Measurements from ENCODE around the gene PTPRD.

The PTPRD gene

GRCh38 chr9:8627976-8628679, 1984.7 kb downstream of the PTPRD start:
- H3K36me3 ChIP-seq (ENCODE audit: control insufficient read depth, insufficient read depth, low read length, severe bottlenecking), result no peaks in the 10 kb centered on the region
- H3K9ac ChIP-seq (ENCODE audit: low read length), result no peak overlapping the region
- no peaks in the 10 kb centered on the region for H3K9me3 ChIP-seq (ENCODE audit: control insufficient read depth, low read length)
- DNase-seq (ENCODE audit: low read depth), result no peak
- H3K4me3 ChIP-seq (ENCODE audit: low read length), result no peak overlapping the region
- H3K4me1 ChIP-seq (ENCODE audit: control insufficient read depth, insufficient read depth, low read length), result peaks cover 14% of the 10 kb centered on the region
- H3K27me3 ChIP-seq (replicated peaks; ENCODE audit: control insufficient read depth, insufficient read depth, low read length), result no peaks in the 10 kb centered on the region

GRCh38 chr9:8622871-8623270, 1989.9 kb downstream of the PTPRD start:
- Histone ChIP-seq H3K27me3 (replicated peaks; ENCODE audit: control insufficient read depth, insufficient read depth, low read length) (no peaks in the 10 kb centered on the region), H3K9me3 (ENCODE audit: control insufficient read depth, low read length) (no peaks in the 10 kb centered on the region), H3K36me3 (ENCODE audit: control insufficient read depth, insufficient read depth, low read length, severe bottlenecking) (no peaks in the 10 kb centered on the region), H3K9ac (ENCODE audit: low read length) (no peak overlapping the region), H3K4me3 (ENCODE audit: low read length) (no peak overlapping the region), H3K4me1 (ENCODE audit: control insufficient read depth, insufficient read depth, low read length) (peaks cover 1% of the 10 kb centered on the region)
- DNase-seq (ENCODE audit: low read depth), result no peak

- Histone ChIP-seq H3K4me3 (ENCODE audit: low read length) (no peak overlapping the region), H3K9ac (ENCODE audit: low read length) (no peak overlapping the region), H3K4me1 (ENCODE audit: control insufficient read depth, insufficient read depth, low read length) (no peaks in the 10 kb centered on the region), H3K27me3 (replicated peaks; ENCODE audit: control insufficient read depth, insufficient read depth, low read length) (no peaks in the 10 kb centered on the region), H3K36me3 (ENCODE audit: control insufficient read depth, insufficient read depth, low read length, severe bottlenecking) (no peaks in the 10 kb centered on the region), H3K9me3 (ENCODE audit: control insufficient read depth, low read length) (no peaks in the 10 kb centered on the region)
- no peak for DNase-seq (ENCODE audit: low read depth)
Measured at GRCh38 chr9:8622222-8622802, 1990.5 kb downstream of the PTPRD start.

GRCh38 chr9:8621416-8621815, 1991.4 kb downstream of the PTPRD start:
- Histone ChIP-seq H3K9me3 (ENCODE audit: control insufficient read depth, low read length) (no peaks in the 10 kb centered on the region), H3K36me3 (ENCODE audit: control insufficient read depth, insufficient read depth, low read length, severe bottlenecking) (no peaks in the 10 kb centered on the region), H3K4me1 (ENCODE audit: control insufficient read depth, insufficient read depth, low read length) (peaks cover 3% of the 10 kb centered on the region), H3K4me3 (ENCODE audit: low read length) (no peak overlapping the region), H3K27me3 (replicated peaks; ENCODE audit: control insufficient read depth, insufficient read depth, low read length) (no peaks in the 10 kb centered on the region), H3K9ac (ENCODE audit: low read length) (no peak overlapping the region)
- DNase-seq (ENCODE audit: low read depth), result no peak

GRCh38 chr9:8616414-8616813, 1996.4 kb downstream of the PTPRD start:
- Histone ChIP-seq H3K27me3 (replicated peaks; ENCODE audit: control insufficient read depth, insufficient read depth, low read length) (no peaks in the 10 kb centered on the region), H3K9me3 (ENCODE audit: control insufficient read depth, low read length) (no peaks in the 10 kb centered on the region), H3K36me3 (ENCODE audit: control insufficient read depth, insufficient read depth, low read length, severe bottlenecking) (no peaks in the 10 kb centered on the region), H3K9ac (ENCODE audit: low read length) (no peak overlapping the region), H3K4me3 (ENCODE audit: low read length) (no peak overlapping the region), H3K4me1 (ENCODE audit: control insufficient read depth, insufficient read depth, low read length) (peaks cover 20% of the 10 kb centered on the region)
- no peak for DNase-seq (ENCODE audit: low read depth)

- no peak overlapping the region for H3K9ac ChIP-seq (ENCODE audit: low read length)
- H3K27me3 ChIP-seq (replicated peaks; ENCODE audit: control insufficient read depth, insufficient read depth, low read length), result no peaks in the 10 kb centered on the region
- no peak overlapping the region for H3K4me3 ChIP-seq (ENCODE audit: low read length)
- DNase-seq (ENCODE audit: low read depth), result no peak
- H3K4me1 ChIP-seq (ENCODE audit: control insufficient read depth, insufficient read depth, low read length), result peaks cover 20% of the 10 kb centered on the region
- no peaks in the 10 kb centered on the region for H3K36me3 ChIP-seq (ENCODE audit: control insufficient read depth, insufficient read depth, low read length, severe bottlenecking)
- H3K9me3 ChIP-seq (ENCODE audit: control insufficient read depth, low read length), result no peaks in the 10 kb centered on the region
Measured at GRCh38 chr9:8614926-8615440, 1997.8 kb downstream of the PTPRD start.

- Histone ChIP-seq H3K9ac (ENCODE audit: low read length) (no peak overlapping the region), H3K9me3 (ENCODE audit: control insufficient read depth, low read length) (no peaks in the 10 kb centered on the region), H3K36me3 (ENCODE audit: control insufficient read depth, insufficient read depth, low read length, severe bottlenecking) (no peaks in the 10 kb centered on the region), H3K4me1 (ENCODE audit: control insufficient read depth, insufficient read depth, low read length) (peaks cover 20% of the 10 kb centered on the region), H3K4me3 (ENCODE audit: low read length) (no peak overlapping the region), H3K27me3 (replicated peaks; ENCODE audit: control insufficient read depth, insufficient read depth, low read length) (no peaks in the 10 kb centered on the region)
- DNase-seq (ENCODE audit: low read depth), result no peak
Measured at GRCh38 chr9:8613346-8613825, 1999.4 kb downstream of the PTPRD start.

- Histone ChIP-seq H3K4me1 (ENCODE audit: control insufficient read depth, insufficient read depth, low read length) (peaks cover 17% of the 10 kb centered on the region), H3K9me3 (ENCODE audit: control insufficient read depth, low read length) (no peaks in the 10 kb centered on the region), H3K9ac (ENCODE audit: low read length) (no peak overlapping the region), H3K27me3 (replicated peaks; ENCODE audit: control insufficient read depth, insufficient read depth, low read length) (no peaks in the 10 kb centered on the region), H3K36me3 (ENCODE audit: control insufficient read depth, insufficient read depth, low read length, severe bottlenecking) (no peaks in the 10 kb centered on the region), H3K4me3 (ENCODE audit: low read length) (no peak overlapping the region)
- no peak for DNase-seq (ENCODE audit: low read depth)
Measured at GRCh38 chr9:8611153-8611552, 2001.6 kb downstream of the PTPRD start.

- Histone ChIP-seq H3K36me3 (ENCODE audit: control insufficient read depth, insufficient read depth, low read length, severe bottlenecking) (no peaks in the 10 kb centered on the region), H3K4me3 (ENCODE audit: low read length) (no peak overlapping the region), H3K9me3 (ENCODE audit: control insufficient read depth, low read length) (no peaks in the 10 kb centered on the region), H3K9ac (ENCODE audit: low read length) (no peak overlapping the region), H3K27me3 (replicated peaks; ENCODE audit: control insufficient read depth, insufficient read depth, low read length) (no peaks in the 10 kb centered on the region), H3K4me1 (ENCODE audit: control insufficient read depth, insufficient read depth, low read length) (peaks cover 17% of the 10 kb centered on the region)
- DNase-seq (ENCODE audit: low read depth), result no peak
Measured at GRCh38 chr9:8610256-8610655, 2002.5 kb downstream of the PTPRD start.

- no peak for DNase-seq (ENCODE audit: low read depth)
- Histone ChIP-seq H3K36me3 (ENCODE audit: control insufficient read depth, insufficient read depth, low read length, severe bottlenecking) (no peaks in the 10 kb centered on the region), H3K9me3 (ENCODE audit: control insufficient read depth, low read length) (no peaks in the 10 kb centered on the region), H3K27me3 (replicated peaks; ENCODE audit: control insufficient read depth, insufficient read depth, low read length) (no peaks in the 10 kb centered on the region), H3K4me1 (ENCODE audit: control insufficient read depth, insufficient read depth, low read length) (peaks cover 15% of the 10 kb centered on the region), H3K9ac (ENCODE audit: low read length) (no peak overlapping the region), H3K4me3 (ENCODE audit: low read length) (no peak overlapping the region)
Measured at GRCh38 chr9:8605096-8605495, 2007.7 kb downstream of the PTPRD start.

- H3K4me3 ChIP-seq (ENCODE audit: low read length), result no peak overlapping the region
- no peaks in the 10 kb centered on the region for H3K27me3 ChIP-seq (replicated peaks; ENCODE audit: control insufficient read depth, insufficient read depth, low read length)
- no peak for DNase-seq (ENCODE audit: low read depth)
- peaks cover 15% of the 10 kb centered on the region for H3K4me1 ChIP-seq (ENCODE audit: control insufficient read depth, insufficient read depth, low read length)
- H3K9ac ChIP-seq (ENCODE audit: low read length), result no peak overlapping the region
- no peaks in the 10 kb centered on the region for H3K36me3 ChIP-seq (ENCODE audit: control insufficient read depth, insufficient read depth, low read length, severe bottlenecking)
- H3K9me3 ChIP-seq (ENCODE audit: control insufficient read depth, low read length), result no peaks in the 10 kb centered on the region
Measured at GRCh38 chr9:8604201-8604600, 2008.6 kb downstream of the PTPRD start.
